Loucy (cell line): ENCODE results near the gene PRPSAP1.

ENCODE experiments used
- H2AFZ ChIP-seq: fragments of 200-600 bp; sonication (generic); 2 replicates; pipeline ENCODE4 v1.6.0; 2016; ENCODE audit warnings: antibody characterized with exemption, mild to moderate bottlenecking, low read length, moderate library complexity
- H3F3A ChIP-seq: fragments of 200-600 bp; 2 replicates; pipeline ENCODE4 v1.6.0; 2016; ENCODE audit warnings: antibody characterized with exemption, low read depth, mild to moderate bottlenecking
- H3K27me3 ChIP-seq: fragments of 200-600 bp; sonication (generic); 2 replicates; pipeline ENCODE4 v1.6.1; 2014; ENCODE audit warnings: low read length, mild to moderate bottlenecking; ENCODE audit not compliant: insufficient read depth, poor library complexity, severe bottlenecking
- H3K36me3 ChIP-seq: fragments of 200-600 bp; sonication (generic); 2 replicates; pipeline ENCODE4 v1.6.1; 2016; ENCODE audit warnings: low read length; ENCODE audit not compliant: insufficient read depth
- H3K4me1 ChIP-seq: fragments of 200-600 bp; sonication (generic); 2 replicates; pipeline ENCODE4 v1.5.1; 2014; ENCODE audit warnings: low read length, mild to moderate bottlenecking; ENCODE audit not compliant: insufficient read depth, poor library complexity, severe bottlenecking
- H3K4me2 ChIP-seq: fragments of 200-600 bp; sonication (generic); 2 replicates; pipeline ENCODE4 v1.6.0; 2014; ENCODE audit warnings: antibody characterized with exemption, low read length, low read depth, mild to moderate bottlenecking; ENCODE audit not compliant: poor library complexity, severe bottlenecking
- H3K4me3 ChIP-seq: fragments of 200-600 bp; sonication (generic); 2 replicates; pipeline ENCODE4 v1.5.1; 2014; ENCODE audit warnings: low read length, mild to moderate bottlenecking, mixed read lengths; ENCODE audit not compliant: poor library complexity, severe bottlenecking
- H3K79me2 ChIP-seq: fragments of 200-600 bp; sonication (generic); 2 replicates; pipeline ENCODE4 v1.6.1; 2014; ENCODE audit warnings: low read length; ENCODE audit not compliant: insufficient read depth
- H3K9ac ChIP-seq: fragments of 200-600 bp; sonication (generic); 2 replicates; pipeline ENCODE4 v1.6.0; 2014; ENCODE audit warnings: mild to moderate bottlenecking, low read depth, low read length, moderate library complexity; ENCODE audit not compliant: poor library complexity, severe bottlenecking
- H3K9me2 ChIP-seq: fragments of 200-600 bp; sonication (generic); replicated peaks from 2 replicates; pipeline ENCODE4 v1.6.1; 2016; ENCODE audit warnings: low read depth, low read length, mixed read lengths
- H3K9me3 ChIP-seq: fragments of 200-600 bp; sonication (generic); 2 replicates; pipeline ENCODE4 v1.6.1; 2014; ENCODE audit warnings: mild to moderate bottlenecking, antibody characterized with exemption, low read length, low read depth; ENCODE audit not compliant: insufficient read depth
- H4K20me1 ChIP-seq: fragments of 200-600 bp; sonication (generic); 2 replicates; pipeline ENCODE4 v1.6.0; 2014; ENCODE audit warnings: antibody characterized with exemption, low read length, mild to moderate bottlenecking; ENCODE audit not compliant: insufficient read depth, poor library complexity, severe bottlenecking
- CTCF ChIP-seq: fragments of 200-600 bp; sonication (generic); conservative IDR thresholded peaks from 2 replicates; pipeline ENCODE4 v1.5.1; 2014; ENCODE audit warnings: mild to moderate bottlenecking, antibody characterized with exemption, low read length
- EZH2phosphoT487 ChIP-seq: fragments of 200-600 bp; IDR thresholded peaks from 2 replicates; pipeline ENCODE4 v1.6.1; 2018; ENCODE audit warnings: antibody characterized with exemption, mild to moderate bottlenecking, moderate library complexity, borderline replicate concordance

Gene PRPSAP1

GRCh38 chr17:76381633-76382350 lies 28.1 kb upstream of the PRPSAP1 start:
- Histone ChIP-seq H3K9ac (no peak overlapping the region), H3K4me3 (no peak overlapping the region), H3K36me3 (no peaks in the 10 kb centered on the region), H3K79me2 (no peaks in the 10 kb centered on the region), H3F3A (no peaks in the 10 kb centered on the region), H3K27me3 (no peaks in the 10 kb centered on the region), H4K20me1 (no peaks in the 10 kb centered on the region), H3K4me1 (peaks cover 22% of the 10 kb centered on the region), H3K9me3 (no peaks in the 10 kb centered on the region), H3K4me2 (no peak overlapping the region), H3K9me2 (no peaks in the 10 kb centered on the region), H2AFZ (no peak overlapping the region)
- no peak for TF ChIP-seq EZH2phosphoT487
- no peak for TF ChIP-seq CTCF

GRCh38 chr17:76379646-76380376 lies 26.1 kb upstream of the PRPSAP1 start:
- Histone ChIP-seq H4K20me1 (no peaks in the 10 kb centered on the region), H3K9me3 (no peaks in the 10 kb centered on the region), H3K4me1 (peaks cover 18% of the 10 kb centered on the region), H3K4me3 (no peak overlapping the region), H3K9ac (no peak overlapping the region), H3K36me3 (no peaks in the 10 kb centered on the region), H3K27me3 (no peaks in the 10 kb centered on the region), H3F3A (no peaks in the 10 kb centered on the region), H2AFZ (no peak overlapping the region), H3K4me2 (no peak overlapping the region), H3K79me2 (no peaks in the 10 kb centered on the region), H3K9me2 (no peaks in the 10 kb centered on the region)
- no peak for TF ChIP-seq EZH2phosphoT487
- TF ChIP-seq CTCF = no peak

- Histone ChIP-seq H3K9me2 (no peaks in the 10 kb centered on the region), H3K36me3 (no peaks in the 10 kb centered on the region), H2AFZ (no peak overlapping the region), H3K27me3 (no peaks in the 10 kb centered on the region), H3F3A (no peaks in the 10 kb centered on the region), H3K9me3 (no peaks in the 10 kb centered on the region), H3K4me2 (no peak overlapping the region), H3K9ac (no peak overlapping the region), H4K20me1 (no peaks in the 10 kb centered on the region), H3K4me1 (peaks cover 16% of the 10 kb centered on the region), H3K4me3 (no peak overlapping the region), H3K79me2 (no peaks in the 10 kb centered on the region)
- no peak for TF ChIP-seq EZH2phosphoT487
- TF ChIP-seq CTCF = no peak
Observed at GRCh38 chr17:76379275-76379641, 25.5 kb upstream of the PRPSAP1 start.
